ENCODE results near the gene SLC1A1. TPM values are rescaled to one million over a fixed set of nuclear protein-coding genes. Genes with fewer than 3 reads are reported as not detected.
A peak's percentile ranks its signal among the peaks of the same experiment; 100 is the strongest.

SLC1A1 gene
- total and polyA plus RNA-seq, 2 of the 13 experiments (the other 11 are each of a cell fraction or from before 2014, with no cell fraction given): not detected

DNA sequence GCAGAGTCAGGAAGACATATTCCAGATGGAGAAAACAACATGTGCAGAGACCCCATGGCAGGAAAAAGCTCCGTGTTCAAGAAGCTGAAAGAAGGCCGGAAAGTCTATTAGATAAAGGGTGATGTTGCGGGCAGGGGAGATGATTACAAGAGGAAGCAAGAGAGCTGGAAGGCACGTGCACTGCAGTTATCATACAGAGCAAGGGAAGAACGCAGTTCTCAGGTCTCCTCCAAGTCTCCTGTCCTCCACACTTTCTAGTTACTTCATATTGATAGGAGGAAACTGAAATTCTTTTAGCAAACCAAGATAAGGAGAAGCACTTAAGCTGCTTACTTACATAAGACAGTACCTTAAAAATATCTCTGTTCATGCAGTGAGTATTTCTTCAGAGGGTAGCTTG lies 113.6 kb downstream of the SLC1A1 start (continued):
- TF ChIP-seq, protein P1, sequence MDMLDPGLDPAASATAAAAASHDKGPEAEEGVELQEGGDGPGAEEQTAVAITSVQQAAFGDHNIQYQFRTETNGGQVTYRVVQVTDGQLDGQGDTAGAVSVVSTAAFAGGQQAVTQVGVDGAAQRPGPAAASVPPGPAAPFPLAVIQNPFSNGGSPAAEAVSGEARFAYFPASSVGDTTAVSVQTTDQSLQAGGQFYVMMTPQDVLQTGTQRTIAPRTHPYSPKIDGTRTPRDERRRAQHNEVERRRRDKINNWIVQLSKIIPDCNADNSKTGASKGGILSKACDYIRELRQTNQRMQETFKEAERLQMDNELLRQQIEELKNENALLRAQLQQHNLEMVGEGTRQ (IDR thresholded peaks at IDR 0.05; ENCODE audit: low read depth, low read length): no peak
- TF ChIP-seq, protein P1 (CRISPR knock-in tag; IDR thresholded peaks at IDR 0.05; ENCODE audit: borderline replicate concordance): no peak
- no peak for TF ChIP-seq XRCC5 (optimal IDR thresholded peaks at IDR 0.05; ENCODE audit: low read length)
- no peak for TF ChIP-seq KLF15 (CRISPR knock-in tag; IDR thresholded peaks at IDR 0.05; ENCODE audit: borderline replicate concordance)
- TF ChIP-seq ZNF256 (CRISPR knock-in tag; conservative IDR thresholded peaks at IDR 0.05): no peak
- no peak for TF ChIP-seq MEF2D (CRISPR knock-in tag; IDR thresholded peaks at IDR 0.05)
- no peak for TF ChIP-seq FOXA3 (CRISPR knock-in tag; IDR thresholded peaks at IDR 0.05)
- TF ChIP-seq CHD2 (IDR thresholded peaks at IDR 0.05; ENCODE audit: low read depth, low read length): no peak

DNA sequence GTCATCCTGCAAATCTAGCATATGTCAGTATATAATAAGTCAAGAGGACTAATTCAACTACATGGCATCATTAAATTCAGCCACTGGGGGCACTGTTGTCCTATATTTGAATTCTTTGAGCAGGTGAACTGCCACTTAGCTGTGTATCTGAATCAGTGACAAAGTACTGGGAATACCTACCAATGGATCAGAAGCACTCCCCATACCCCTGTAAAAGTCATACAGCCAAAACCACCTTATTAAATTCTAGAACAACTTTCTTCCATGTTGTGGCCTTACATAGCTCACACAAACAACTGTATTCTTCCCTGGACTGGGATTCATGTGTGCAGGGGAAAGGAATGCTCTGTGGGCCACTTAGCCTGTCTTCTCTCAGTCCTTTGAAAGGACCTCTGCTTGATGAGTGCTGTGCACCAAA lies 114.4 kb downstream of the SLC1A1 start:
- no peak overlapping the region for H3K4me2 ChIP-seq (ENCODE audit: low read depth, low read length)
- TF ChIP-seq, protein P2, sequence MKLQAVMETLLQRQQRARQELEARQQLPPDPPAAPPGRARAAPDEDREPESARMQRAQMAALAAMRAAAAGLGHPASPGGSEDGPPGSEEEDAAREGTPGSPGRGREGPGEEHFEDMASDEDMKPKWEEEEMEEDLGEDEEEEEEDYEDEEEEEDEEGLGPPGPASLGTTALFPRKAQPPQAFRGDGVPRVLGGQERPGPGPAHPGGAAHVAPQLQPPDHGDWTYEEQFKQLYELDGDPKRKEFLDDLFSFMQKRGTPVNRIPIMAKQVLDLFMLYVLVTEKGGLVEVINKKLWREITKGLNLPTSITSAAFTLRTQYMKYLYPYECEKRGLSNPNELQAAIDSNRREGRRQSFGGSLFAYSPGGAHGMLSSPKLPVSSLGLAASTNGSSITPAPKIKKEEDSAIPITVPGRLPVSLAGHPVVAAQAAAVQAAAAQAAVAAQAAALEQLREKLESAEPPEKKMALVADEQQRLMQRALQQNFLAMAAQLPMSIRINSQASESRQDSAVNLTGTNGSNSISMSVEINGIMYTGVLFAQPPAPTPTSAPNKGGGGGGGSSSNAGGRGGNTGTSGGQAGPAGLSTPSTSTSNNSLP (IDR thresholded peaks at IDR 0.05; ENCODE audit: low read depth, low read length): peak; percentile 79
- TF ChIP-seq, protein P3, sequence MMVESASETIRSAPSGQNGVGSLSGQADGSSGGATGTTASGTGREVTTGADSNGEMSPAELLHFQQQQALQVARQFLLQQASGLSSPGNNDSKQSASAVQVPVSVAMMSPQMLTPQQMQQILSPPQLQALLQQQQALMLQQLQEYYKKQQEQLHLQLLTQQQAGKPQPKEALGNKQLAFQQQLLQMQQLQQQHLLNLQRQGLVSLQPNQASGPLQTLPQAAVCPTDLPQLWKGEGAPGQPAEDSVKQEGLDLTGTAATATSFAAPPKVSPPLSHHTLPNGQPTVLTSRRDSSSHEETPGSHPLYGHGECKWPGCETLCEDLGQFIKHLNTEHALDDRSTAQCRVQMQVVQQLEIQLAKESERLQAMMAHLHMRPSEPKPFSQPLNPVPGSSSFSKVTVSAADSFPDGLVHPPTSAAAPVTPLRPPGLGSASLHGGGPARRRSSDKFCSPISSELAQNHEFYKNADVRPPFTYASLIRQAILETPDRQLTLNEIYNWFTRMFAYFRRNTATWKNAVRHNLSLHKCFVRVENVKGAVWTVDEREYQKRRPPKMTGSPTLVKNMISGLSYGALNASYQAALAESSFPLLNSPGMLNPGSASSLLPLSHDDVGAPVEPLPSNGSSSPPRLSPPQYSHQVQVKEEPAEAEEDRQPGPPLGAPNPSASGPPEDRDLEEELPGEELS (CRISPR knock-in tag; IDR thresholded peaks at IDR 0.05): no peak
- TF ChIP-seq PHF5A (CRISPR knock-in tag; IDR thresholded peaks at IDR 0.05; ENCODE audit: low read depth, unreplicated experiment) (no peak), ELF4 (CRISPR knock-in tag; IDR thresholded peaks at IDR 0.05; ENCODE audit: borderline replicate concordance) (no peak)
- TF ChIP-seq, protein P4, sequence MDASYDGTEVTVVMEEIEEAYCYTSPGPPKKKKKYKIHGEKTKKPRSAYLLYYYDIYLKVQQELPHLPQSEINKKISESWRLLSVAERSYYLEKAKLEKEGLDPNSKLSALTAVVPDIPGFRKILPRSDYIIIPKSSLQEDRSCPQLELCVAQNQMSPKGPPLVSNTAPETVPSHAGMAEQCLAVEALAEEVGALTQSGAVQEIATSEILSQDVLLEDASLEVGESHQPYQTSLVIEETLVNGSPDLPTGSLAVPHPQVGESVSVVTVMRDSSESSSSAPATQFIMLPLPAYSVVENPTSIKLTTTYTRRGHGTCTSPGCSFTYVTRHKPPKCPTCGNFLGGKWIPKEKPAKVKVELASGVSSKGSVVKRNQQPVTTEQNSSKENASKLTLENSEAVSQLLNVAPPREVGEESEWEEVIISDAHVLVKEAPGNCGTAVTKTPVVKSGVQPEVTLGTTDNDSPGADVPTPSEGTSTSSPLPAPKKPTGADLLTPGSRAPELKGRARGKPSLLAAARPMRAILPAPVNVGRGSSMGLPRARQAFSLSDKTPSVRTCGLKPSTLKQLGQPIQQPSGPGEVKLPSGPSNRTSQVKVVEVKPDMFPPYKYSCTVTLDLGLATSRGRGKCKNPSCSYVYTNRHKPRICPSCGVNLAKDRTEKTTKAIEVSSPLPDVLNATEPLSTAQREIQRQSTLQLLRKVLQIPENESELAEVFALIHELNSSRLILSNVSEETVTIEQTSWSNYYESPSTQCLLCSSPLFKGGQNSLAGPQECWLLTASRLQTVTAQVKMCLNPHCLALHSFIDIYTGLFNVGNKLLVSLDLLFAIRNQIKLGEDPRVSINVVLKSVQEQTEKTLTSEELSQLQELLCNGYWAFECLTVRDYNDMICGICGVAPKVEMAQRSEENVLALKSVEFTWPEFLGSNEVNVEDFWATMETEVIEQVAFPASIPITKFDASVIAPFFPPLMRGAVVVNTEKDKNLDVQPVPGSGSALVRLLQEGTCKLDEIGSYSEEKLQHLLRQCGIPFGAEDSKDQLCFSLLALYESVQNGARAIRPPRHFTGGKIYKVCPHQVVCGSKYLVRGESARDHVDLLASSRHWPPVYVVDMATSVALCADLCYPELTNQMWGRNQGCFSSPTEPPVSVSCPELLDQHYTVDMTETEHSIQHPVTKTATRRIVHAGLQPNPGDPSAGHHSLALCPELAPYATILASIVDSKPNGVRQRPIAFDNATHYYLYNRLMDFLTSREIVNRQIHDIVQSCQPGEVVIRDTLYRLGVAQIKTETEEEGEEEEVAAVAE (CRISPR knock-in tag; IDR thresholded peaks at IDR 0.05; ENCODE audit: borderline replicate concordance): no peak

More for the DNA sequence above, 114.4 kb downstream of the SLC1A1 start:
- Histone ChIP-seq H3K9ac (ENCODE audit: insufficient read depth, low read depth, low read length) (no peak overlapping the region), H4K20me1 (ENCODE audit: insufficient read depth, low read length) (no peaks in the 10 kb centered on the region), H2AFZ (ENCODE audit: low read length) (no peak overlapping the region), H3K4me3 (replicated peaks in 1 of 3; ENCODE audit: insufficient read depth in 1 of 3, low read depth in 2 of 3, low read length in 3 of 3) (no peak overlapping the region), H3K79me2 (ENCODE audit: insufficient read depth, low read length) (no peaks in the 10 kb centered on the region), H3K27ac (ENCODE audit: extremely low read length, insufficient read depth, low read length) (no peak overlapping the region), H3K9me3 (ENCODE audit: low read length) (no peaks in the 10 kb centered on the region), H3K36me3 (replicated peaks in 1 of 2; ENCODE audit: control insufficient read depth in 1 of 2, insufficient read depth in 2 of 2, low read length in 2 of 2) (no peaks in the 10 kb centered on the region), H3K4me1 (ENCODE audit: insufficient read depth, low read length) (no peaks in the 10 kb centered on the region), H3K27me3 (ENCODE audit: control insufficient read depth in 1 of 2, insufficient read depth in 2 of 2, low read length in 2 of 2) (no peaks in the 10 kb centered on the region)
- intact Hi-C loops (cut with micrococcal nuclease; ENCODE audit: unreplicated experiment): loop anchor here (5.0 kb wide), 2 partner anchors 38 to 158 kb away; no protein-coding TSS in a partner anchor
- ATAC-seq (peak; percentile 97), DNase-seq (ENCODE audit: low spot score) (peak; percentile 75), FAIRE-seq (peak; percentile 50)
- ChIA-PET CTCF (ENCODE audit: low intra/inter-chr PET ratio, low total read pairs) (interaction anchor here (0.8 to 1.2 kb wide), 4 partner anchors 35 to 384 kb away, joined by 3 to 4 read pairs (median 4); no protein-coding TSS in a partner anchor), POLR2A (interaction anchor here (0.6 kb wide), 1 partner anchor 73 kb away, joined by 4 read pairs; no protein-coding TSS in a partner anchor)
- in situ Hi-C loops (cut with HindIII; ENCODE audit: extremely low pct_ligation_motif_present, low pct_unique_long_range_greater_than_20kb): loop anchor here (5.0 kb wide), 1 partner anchor 383 kb away; the partner anchor contains the start of gene JAK2
- BruUV-seq (replicated peaks): no TSS peak
